Liver (tissue), 9 donors: ENCODE data around the gene SLC25A26. TPM values are rescaled to one million over a fixed set of nuclear protein-coding genes. Genes with fewer than 3 reads are reported as not detected.

Source experiments
- DNase-seq: peaks from one replicate; pipeline ENCODE4 v3.0.0-alpha.2; 2017; ENCODE audit warnings: low spot score
- H3K27ac ChIP-seq, 2 donors: one replicate each; pipeline ENCODE4 v1.7.0; 2013; ENCODE audit warnings: inconsistent platforms in 2 of 2, low read length in 2 of 2, control low read depth in 1 of 2, low read depth in 1 of 2, mild to moderate bottlenecking in 1 of 2
- H3K27me3 ChIP-seq, 4 donors: one replicate each; pipeline versions ENCODE4 v1.6.1 to v1.7.0; 2013; ENCODE audit warnings: low read length in 3 of 4, inconsistent platforms in 1 of 4, mild to moderate bottlenecking in 1 of 4, moderate library complexity in 1 of 4; ENCODE audit not compliant: control insufficient read depth in 4 of 4, insufficient read depth in 4 of 4
- H3K36me3 ChIP-seq, 4 donors: one replicate each; pipeline versions ENCODE4 v1.6.1 to v1.7.0; 2013; ENCODE audit warnings: low read length in 3 of 4, mild to moderate bottlenecking in 3 of 4, low read depth in 1 of 4, moderate library complexity in 1 of 4; ENCODE audit not compliant: control insufficient read depth in 4 of 4, insufficient read depth in 3 of 4
- H3K4me1 ChIP-seq, 4 donors: one replicate each; pipeline versions ENCODE4 v1.6.1 to v1.7.0; 2013; ENCODE audit warnings: low read length in 3 of 4, mild to moderate bottlenecking in 3 of 4, moderate library complexity in 1 of 4; ENCODE audit not compliant: control insufficient read depth in 4 of 4, insufficient read depth in 4 of 4
- H3K4me3 ChIP-seq, 3 donors: one replicate each; pipeline versions ENCODE4 v1.6.1 to v1.7.0; 2013; ENCODE audit warnings: low read length in 3 of 3, control low read depth in 1 of 3, low read depth in 1 of 3, mild to moderate bottlenecking in 1 of 3
- H3K9ac ChIP-seq, 2 donors: one replicate each; pipeline ENCODE4 v1.7.0; 2013; ENCODE audit warnings: low read length in 2 of 2, mild to moderate bottlenecking in 2 of 2, moderate library complexity in 2 of 2, control low read depth in 1 of 2, low read depth in 1 of 2
- H3K9me3 ChIP-seq, 4 donors: one replicate each; pipeline versions ENCODE4 v1.6.1 to v1.7.0; 2013; ENCODE audit warnings: low read length in 3 of 4; ENCODE audit not compliant: control insufficient read depth in 4 of 4
- ATF3 ChIP-seq: IDR thresholded peaks from 2 replicates; pipeline ENCODE4 v1.6.1; 2016; ENCODE audit warnings: antibody characterized with exemption
- CTCF ChIP-seq: fragments of 150-350 bp; IDR thresholded peaks from 2 replicates; pipeline ENCODE4 v1.5.1; 2017; ENCODE audit warnings: improper control_type of control experiment, low read depth, low read length; ENCODE audit not compliant: missing input control
- EGR1 ChIP-seq, 2 donors: IDR thresholded peaks; 2 replicates each; pipeline ENCODE4 v1.6.1; 2016 to 2018; ENCODE audit warnings: antibody characterized with exemption in 2 of 2, low read depth in 2 of 2
- FOXA1 ChIP-seq: IDR thresholded peaks from 2 replicates; pipeline ENCODE4 v1.6.1; 2016; ENCODE audit warnings: antibody characterized with exemption
- FOXA2 ChIP-seq: IDR thresholded peaks from 2 replicates; pipeline ENCODE4 v1.6.1; 2016; ENCODE audit warnings: antibody characterized with exemption
- GABPA ChIP-seq, 2 donors: IDR thresholded peaks in 1 of 2; conservative IDR thresholded peaks in 1 of 2; 2 replicates each; pipeline ENCODE4 v1.6.1; 2016; ENCODE audit warnings: antibody characterized with exemption in 2 of 2, mild to moderate bottlenecking in 1 of 2, moderate library complexity in 1 of 2
- HNF4A ChIP-seq, 2 donors: conservative IDR thresholded peaks; 2 replicates each; pipeline ENCODE4 v1.6.1; 2016; ENCODE audit warnings: antibody characterized with exemption in 2 of 2, mild to moderate bottlenecking in 2 of 2
- HNF4G ChIP-seq: IDR thresholded peaks from 2 replicates; pipeline ENCODE4 v1.6.1; 2016; ENCODE audit warnings: antibody characterized with exemption
- JUND ChIP-seq, 2 donors: IDR thresholded peaks; 2 replicates each; pipeline ENCODE4 v1.6.1; 2016; ENCODE audit warnings: antibody characterized with exemption in 2 of 2
- MAX ChIP-seq: IDR thresholded peaks from 2 replicates; pipeline ENCODE4 v1.6.1; 2016; ENCODE audit warnings: antibody characterized with exemption
- NR2F2 ChIP-seq: IDR thresholded peaks from 2 replicates; pipeline ENCODE4 v1.6.1; 2016; ENCODE audit warnings: antibody characterized with exemption
- RAD21 ChIP-seq, 2 donors: IDR thresholded peaks; 2 replicates each; pipeline ENCODE4 v1.6.1; 2016; ENCODE audit warnings: antibody characterized with exemption in 2 of 2, mild to moderate bottlenecking in 2 of 2
- REST ChIP-seq: IDR thresholded peaks from 2 replicates; pipeline ENCODE4 v1.6.1; 2016; ENCODE audit warnings: antibody characterized with exemption, mild to moderate bottlenecking
- RXRA ChIP-seq, 2 donors: IDR thresholded peaks; 2 replicates each; pipeline ENCODE4 v1.6.1; 2017 to 2018; ENCODE audit warnings: antibody characterized with exemption in 2 of 2, mild to moderate bottlenecking in 1 of 2
- SP1 ChIP-seq: IDR thresholded peaks from 2 replicates; pipeline ENCODE4 v1.6.1; 2018; ENCODE audit warnings: antibody characterized with exemption, mild to moderate bottlenecking
- TAF1 ChIP-seq: conservative IDR thresholded peaks from 2 replicates; pipeline ENCODE4 v1.6.1; 2016; ENCODE audit warnings: antibody characterized with exemption, mild to moderate bottlenecking
- YY1 ChIP-seq: IDR thresholded peaks from 2 replicates; pipeline ENCODE4 v1.6.1; 2016; ENCODE audit warnings: antibody characterized with exemption, mild to moderate bottlenecking
- ZBTB33 ChIP-seq: IDR thresholded peaks from 2 replicates; pipeline ENCODE4 v1.6.1; 2016; ENCODE audit warnings: antibody characterized with exemption
- WGBS: extraction: QIAGEN DNeasy Blood & Tissue Kit; methylation state at CpG from one replicate; pipeline ENCODE4 v1.1.7; 2013; 5-methylcytosine and 5-hydroxymethylcytosine counted together
- polyA plus RNA-seq, 2 donors: library from polyadenylated mRNA; stranded (reverse) in 1 of 2; unstranded in 1 of 2; fragments of 200-250 nt in 1 of 2; fragments of >200 nt in 1 of 2; fragmentation: Nextera tagmentation in 1 of 2; extraction: Ambion mirVana in 1 of 2; gene quantifications; one replicate each; pipeline versions ENCODE4 v1.2.1 to v1.2.3, GENCODE V29; 2013 to 2015
- total RNA-seq, 2 donors: library from RNA; depleted of rRNA; stranded (reverse); fragments of >200 nt; gene quantifications; one replicate each; pipeline ENCODE4 v1.2.3, GENCODE V29; 2014
- donor health status: healthy.
- donor health status: healthy.
- donor health status: healthy.
- donor health status: healthy.
- donor health status: healthy.

Gene SLC25A26
- total and polyA plus RNA-seq, 4 donors: 9.9 to 21.6 (median 12.8) TPM

- no peaks in the 10 kb centered on the region for H3K27me3 ChIP-seq
- no peaks in the 10 kb centered on the region for H3K9me3 ChIP-seq
- peaks cover 14 to 86% (median 70%) of the 10 kb centered on the region in 4 donors for H3K36me3 ChIP-seq
- H3K27ac ChIP-seq: no peak overlapping the region
- no peak overlapping the region for H3K4me3 ChIP-seq
- TF ChIP-seq YY1 (no peak), SP1 (no peak), FOXA2 (no peak), RAD21 (IDR thresholded peaks at IDR 0.05) (no peak), FOXA1 (no peak), MAX (no peak), HNF4A (conservative IDR thresholded peaks at IDR 0.05) (no peak), ATF3 (no peak), NR2F2 (no peak), ZBTB33 (no peak)
- H3K9ac ChIP-seq: no peak overlapping the region
- 96% methylated on average over 10 of the region's 10 CpGs for WGBS
- no peak for DNase-seq
- peaks cover under 1 to 3% (median 1%) of the 10 kb centered on the region in 4 donors for H3K4me1 ChIP-seq
These were observed 161.3 kb downstream of the SLC25A26 start for GRCh38 chr3:66382142-66382541.

GRCh38 chr3:66383023-66383422 lies 162.2 kb downstream of the SLC25A26 start:
- DNase-seq: peak; percentile 17
- peaks cover 17 to 87% (median 70%) of the 10 kb centered on the region in 4 donors for H3K36me3 ChIP-seq
- no peaks in the 10 kb centered on the region for H3K9me3 ChIP-seq
- TF ChIP-seq SP1 (no peak), CTCF (no peak), MAX (no peak), GABPA (IDR thresholded peaks at IDR 0.05 in 1 of 2, conservative IDR thresholded peaks at IDR 0.05 in 1 of 2) (no peak), ZBTB33 (no peak), HNF4A (conservative IDR thresholded peaks at IDR 0.05) (no peak), RAD21 (IDR thresholded peaks at IDR 0.05) (no peak), FOXA1 (no peak), REST (no peak), JUND (IDR thresholded peaks at IDR 0.05) (no peak), YY1 (no peak), RXRA (IDR thresholded peaks at IDR 0.05) (no peak), ATF3 (no peak), EGR1 (IDR thresholded peaks at IDR 0.05; ENCODE audit: low read depth in 2 of 2) (no peak), NR2F2 (no peak), HNF4G (no peak), FOXA2 (no peak), TAF1 (no peak)
- H3K9ac ChIP-seq: no peak overlapping the region
- no peak overlapping the region for H3K27ac ChIP-seq
- WGBS: 96% methylated on average over 18 of the region's 18 CpGs
- no peak overlapping the region for H3K4me3 ChIP-seq
- H3K4me1 ChIP-seq: no peaks in the 10 kb centered on the region
- no peaks in the 10 kb centered on the region for H3K27me3 ChIP-seq
